Panc1 (cell line): ENCODE results near the gene ZFP2.

ENCODE experiments used
- CTCF ChIP-seq: fragments of 450-650 bp; IDR thresholded peaks from 2 replicates; pipeline ENCODE4 v1.5.1; 2017; ENCODE audit warnings: mild to moderate bottlenecking
- POLR2AphosphoS5 ChIP-seq: IDR thresholded peaks from 2 replicates; pipeline ENCODE4 v1.6.1; 2012; ENCODE audit warnings: mild to moderate bottlenecking, low read depth, low read length, moderate library complexity
- SIN3A ChIP-seq: IDR thresholded peaks from 2 replicates; pipeline ENCODE4 v1.6.1; 2012; ENCODE audit warnings: low read depth, mild to moderate bottlenecking, low read length, moderate library complexity, borderline replicate concordance; ENCODE audit not compliant: insufficient read depth
- TCF7L2 ChIP-seq: IDR thresholded peaks from 2 replicates; pipeline ENCODE4 v1.6.1; 2011; ENCODE audit warnings: mild to moderate bottlenecking, low read depth, low read length, inconsistent platforms
- TF ChIP-seq, protein P1 (sequence below), 2 experiments: IDR thresholded peaks; 2 replicates each; pipeline ENCODE4 v1.6.1; 2011 to 2012; ENCODE audit warnings: low read depth in 2 of 2, control low read depth in 1 of 2, low read length in 1 of 2, mild to moderate bottlenecking in 1 of 2, moderate library complexity in 1 of 2; ENCODE audit not compliant: insufficient read depth in 1 of 2

- TF ChIP-seq CTCF (no peak), POLR2AphosphoS5 (no peak), TCF7L2 (no peak), SIN3A (no peak)
- TF ChIP-seq, protein P1, sequence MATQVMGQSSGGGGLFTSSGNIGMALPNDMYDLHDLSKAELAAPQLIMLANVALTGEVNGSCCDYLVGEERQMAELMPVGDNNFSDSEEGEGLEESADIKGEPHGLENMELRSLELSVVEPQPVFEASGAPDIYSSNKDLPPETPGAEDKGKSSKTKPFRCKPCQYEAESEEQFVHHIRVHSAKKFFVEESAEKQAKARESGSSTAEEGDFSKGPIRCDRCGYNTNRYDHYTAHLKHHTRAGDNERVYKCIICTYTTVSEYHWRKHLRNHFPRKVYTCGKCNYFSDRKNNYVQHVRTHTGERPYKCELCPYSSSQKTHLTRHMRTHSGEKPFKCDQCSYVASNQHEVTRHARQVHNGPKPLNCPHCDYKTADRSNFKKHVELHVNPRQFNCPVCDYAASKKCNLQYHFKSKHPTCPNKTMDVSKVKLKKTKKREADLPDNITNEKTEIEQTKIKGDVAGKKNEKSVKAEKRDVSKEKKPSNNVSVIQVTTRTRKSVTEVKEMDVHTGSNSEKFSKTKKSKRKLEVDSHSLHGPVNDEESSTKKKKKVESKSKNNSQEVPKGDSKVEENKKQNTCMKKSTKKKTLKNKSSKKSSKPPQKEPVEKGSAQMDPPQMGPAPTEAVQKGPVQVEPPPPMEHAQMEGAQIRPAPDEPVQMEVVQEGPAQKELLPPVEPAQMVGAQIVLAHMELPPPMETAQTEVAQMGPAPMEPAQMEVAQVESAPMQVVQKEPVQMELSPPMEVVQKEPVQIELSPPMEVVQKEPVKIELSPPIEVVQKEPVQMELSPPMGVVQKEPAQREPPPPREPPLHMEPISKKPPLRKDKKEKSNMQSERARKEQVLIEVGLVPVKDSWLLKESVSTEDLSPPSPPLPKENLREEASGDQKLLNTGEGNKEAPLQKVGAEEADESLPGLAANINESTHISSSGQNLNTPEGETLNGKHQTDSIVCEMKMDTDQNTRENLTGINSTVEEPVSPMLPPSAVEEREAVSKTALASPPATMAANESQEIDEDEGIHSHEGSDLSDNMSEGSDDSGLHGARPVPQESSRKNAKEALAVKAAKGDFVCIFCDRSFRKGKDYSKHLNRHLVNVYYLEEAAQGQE (IDR thresholded peaks at IDR 0.05; ENCODE audit: insufficient read depth in 1 of 2, low read depth in 2 of 2, low read length in 1 of 2): no peak
Measured at GRCh38 chr5:178940569-178941360, 45.1 kb downstream of the ZFP2 start, which contains the start of gene ZNF454.
